ENCODE data around the gene CD300LD. TPM values are rescaled to one million over a fixed set of nuclear protein-coding genes. Genes with fewer than 3 reads are reported as not detected.

CD300LD gene
- total RNA-seq, 1 donor from 2014 or later: not detected

GRCh38 chr17:74591503-74591902, 580 bp downstream of the CD300LD start:
- H3K9me3 ChIP-seq: no peaks in the 10 kb centered on the region
- no peak for DNase-seq
- H3K36me3 ChIP-seq: no peaks in the 10 kb centered on the region
- peaks cover 12% of the 10 kb centered on the region for H3K27me3 ChIP-seq (ENCODE audit: low read depth)
- no peak overlapping the region for H3K27ac ChIP-seq
- no peak for TF ChIP-seq CTCF (IDR thresholded peaks at IDR 0.05)
- H3K4me1 ChIP-seq: no peaks in the 10 kb centered on the region
- intact Hi-C loops (cut with DNase I): no loop called here
- no peak overlapping the region for H3K4me3 ChIP-seq
- no peak for ATAC-seq

- Histone ChIP-seq H3K27ac (no peak overlapping the region), H3K9me3 (no peaks in the 10 kb centered on the region), H3K4me3 (no peak overlapping the region), H3K27me3 (ENCODE audit: low read depth) (peaks cover 10% of the 10 kb centered on the region), H3K36me3 (no peaks in the 10 kb centered on the region), H3K4me1 (no peaks in the 10 kb centered on the region)
- intact Hi-C loops (cut with DNase I): no loop called here
- DNase-seq (no peak), ATAC-seq (no peak)
- TF ChIP-seq CTCF (IDR thresholded peaks at IDR 0.05): no peak
Measured at GRCh38 chr17:74585711-74586110, 6.4 kb downstream of the CD300LD start.

GRCh38 chr17:74584292-74585060, 7.6 kb downstream of the CD300LD start:
- no peak for TF ChIP-seq CTCF (IDR thresholded peaks at IDR 0.05)
- DNase-seq: no peak
- Histone ChIP-seq H3K4me1 (no peaks in the 10 kb centered on the region), H3K9me3 (no peaks in the 10 kb centered on the region), H3K27me3 (ENCODE audit: low read depth) (peaks cover 4% of the 10 kb centered on the region), H3K36me3 (no peaks in the 10 kb centered on the region), H3K4me3 (no peak overlapping the region), H3K27ac (no peak overlapping the region)
- no peak for ATAC-seq
- intact Hi-C loops (cut with DNase I): no loop called here

GRCh38 chr17:74582633-74583032, 9.4 kb downstream of the CD300LD start:
- H3K4me3 ChIP-seq: no peak overlapping the region
- peaks cover 4% of the 10 kb centered on the region for H3K27me3 ChIP-seq (ENCODE audit: low read depth)
- intact Hi-C loops (cut with DNase I): no loop called here
- H3K27ac ChIP-seq: no peak overlapping the region
- DNase-seq (no peak), ATAC-seq (no peak)
- H3K4me1 ChIP-seq: no peaks in the 10 kb centered on the region
- no peak for TF ChIP-seq CTCF (IDR thresholded peaks at IDR 0.05)
- no peaks in the 10 kb centered on the region for H3K9me3 ChIP-seq
- no peaks in the 10 kb centered on the region for H3K36me3 ChIP-seq

- TF ChIP-seq CTCF (IDR thresholded peaks at IDR 0.05): no peak
- no peak for DNase-seq
- Histone ChIP-seq H3K27ac (no peak overlapping the region), H3K36me3 (no peaks in the 10 kb centered on the region), H3K4me3 (no peak overlapping the region), H3K27me3 (ENCODE audit: low read depth) (no peaks in the 10 kb centered on the region), H3K9me3 (no peaks in the 10 kb centered on the region), H3K4me1 (no peaks in the 10 kb centered on the region)
- peak; percentile 35 to 48 for ATAC-seq
- intact Hi-C loops (cut with DNase I): no loop called here
Measured at GRCh38 chr17:74579900-74580299, 12.2 kb downstream of the CD300LD start.

Measured in lower lobe of right lung (tissue), 2 donors.